NOMO-1 treated with dmso at 0.1 percent for 144 hours (cell line): ENCODE results near the gene ATP5PO.
"Not testable (repeated sequence)": the region's sequence is repeated elsewhere in the genome, so short reads cannot be mapped to it uniquely, and the experiment has no call there.

Experiments used
- DNase-seq: peaks from one replicate; lab custom pipeline; 2025; ENCODE audit not compliant: unreplicated experiment; lab: John Stamatoyannopoulos, UW

The ATP5PO gene

DNA sequence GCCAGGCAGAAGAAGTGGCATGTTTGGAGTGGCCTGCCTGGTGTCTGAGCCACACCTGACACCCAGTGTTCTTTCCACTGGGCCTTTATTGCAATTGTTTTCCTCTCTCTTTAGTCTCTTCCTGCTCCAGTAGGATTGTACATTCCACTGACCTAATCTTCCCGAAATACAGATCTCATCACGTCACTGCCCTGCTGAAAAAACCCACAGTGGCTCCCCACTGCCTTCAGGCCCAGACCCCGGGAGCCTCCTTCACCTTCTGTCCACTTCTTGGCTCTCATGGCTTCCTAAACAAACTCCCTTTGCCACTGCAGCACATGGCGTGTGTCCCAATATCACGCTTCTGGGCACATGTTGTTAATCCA is 25.3 kb upstream of the ATP5PO start:
- no peak for DNase-seq

DNA sequence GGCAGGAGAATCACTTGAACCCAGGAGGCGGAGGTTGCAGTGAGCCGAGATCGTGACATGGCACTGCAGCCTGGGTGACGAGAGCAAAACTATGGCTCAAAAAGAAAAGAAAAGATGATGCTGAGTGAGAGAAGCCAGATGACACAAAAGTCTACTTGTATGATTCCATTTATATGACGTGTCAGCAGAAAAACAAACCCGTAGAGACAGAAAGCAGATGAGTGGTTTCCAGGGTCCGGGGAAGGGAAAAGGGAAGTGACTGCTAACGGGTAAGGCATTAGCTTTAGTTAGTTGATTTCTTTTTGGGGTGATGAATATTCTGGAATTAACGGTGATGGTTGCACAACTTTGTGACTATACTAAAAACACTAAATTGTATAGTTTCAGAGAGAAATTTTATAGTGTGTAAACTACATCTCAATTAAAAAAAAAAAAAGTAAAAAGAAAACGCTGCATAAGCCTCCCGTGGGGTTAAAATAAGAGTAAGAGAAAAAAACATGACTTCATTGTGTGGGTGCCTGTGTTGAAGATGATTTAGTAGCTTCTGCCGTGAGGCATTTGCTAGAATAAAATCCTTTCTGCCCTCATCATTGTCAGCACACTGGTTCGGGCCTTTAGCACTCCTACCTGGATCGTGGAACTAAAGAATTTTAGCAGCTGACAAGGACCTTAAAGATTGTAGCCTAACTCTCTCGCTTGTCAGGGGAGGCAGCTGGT is 24.7 kb upstream of the ATP5PO start:
- no peak for DNase-seq

- no peak for DNase-seq
These were observed 23.6 kb upstream of the ATP5PO start for GRCh38 chr21:33939226-33939625.

DNA sequence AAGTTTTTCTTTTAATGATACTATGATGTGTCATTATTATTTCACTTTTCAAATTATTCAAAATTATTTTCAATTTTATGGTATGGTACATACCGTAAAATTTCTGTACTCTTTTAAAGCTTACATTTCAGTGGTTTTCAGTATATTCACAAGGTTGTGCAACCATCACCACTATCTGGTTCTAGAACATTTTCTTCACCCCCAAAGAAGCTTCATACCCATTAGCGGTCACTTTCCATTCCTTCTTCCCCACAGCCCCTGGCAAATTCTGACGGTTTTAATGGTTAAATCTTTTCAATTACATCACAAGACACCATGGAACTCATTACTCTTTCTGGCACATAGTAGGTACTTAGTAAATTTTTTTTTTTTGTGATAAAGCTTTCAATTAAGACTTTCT is 22.8 kb upstream of the ATP5PO start:
- DNase-seq, result no peak

DNA sequence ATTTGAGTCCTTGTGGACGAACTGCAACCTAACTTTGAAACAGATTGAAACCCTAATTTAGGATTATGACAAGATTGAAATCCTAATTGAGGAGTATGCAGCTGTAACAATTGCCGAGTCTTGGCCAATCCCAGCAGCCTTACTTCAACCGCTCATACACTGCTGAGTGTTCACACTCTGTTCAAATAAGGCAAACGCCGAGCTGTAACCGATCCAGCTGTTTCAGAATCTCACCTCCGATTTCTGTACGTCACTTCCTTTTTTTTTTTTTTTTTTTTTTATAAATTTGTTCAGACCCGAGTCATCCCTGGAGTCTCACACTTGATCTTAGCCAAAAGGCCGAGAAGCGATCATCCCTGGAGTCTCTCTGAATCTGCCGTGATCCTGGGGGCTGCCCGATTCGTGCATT is 22.3 kb upstream of the ATP5PO start:
- DNase-seq, result peak; percentile 52

DNA sequence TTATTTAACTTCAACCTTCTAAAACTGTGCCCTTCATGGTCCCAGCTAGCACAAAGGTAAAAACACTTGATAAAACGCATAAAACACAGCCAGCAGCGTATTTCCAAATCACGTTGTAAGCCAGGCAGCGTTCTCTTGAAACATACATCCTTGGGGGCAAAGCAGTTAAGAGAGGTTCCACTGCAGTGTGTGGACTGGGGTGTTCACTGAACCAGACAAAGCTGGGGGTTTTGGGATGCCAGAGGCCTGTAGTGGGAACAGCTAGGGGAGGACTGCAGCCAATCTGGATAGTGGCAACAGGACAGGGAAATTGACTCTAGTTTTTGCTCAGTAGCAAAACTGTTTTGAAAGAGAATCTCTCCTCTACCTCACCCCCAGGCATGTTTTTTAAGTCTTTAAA is 21.5 kb upstream of the ATP5PO start:
- no peak for DNase-seq

DNA sequence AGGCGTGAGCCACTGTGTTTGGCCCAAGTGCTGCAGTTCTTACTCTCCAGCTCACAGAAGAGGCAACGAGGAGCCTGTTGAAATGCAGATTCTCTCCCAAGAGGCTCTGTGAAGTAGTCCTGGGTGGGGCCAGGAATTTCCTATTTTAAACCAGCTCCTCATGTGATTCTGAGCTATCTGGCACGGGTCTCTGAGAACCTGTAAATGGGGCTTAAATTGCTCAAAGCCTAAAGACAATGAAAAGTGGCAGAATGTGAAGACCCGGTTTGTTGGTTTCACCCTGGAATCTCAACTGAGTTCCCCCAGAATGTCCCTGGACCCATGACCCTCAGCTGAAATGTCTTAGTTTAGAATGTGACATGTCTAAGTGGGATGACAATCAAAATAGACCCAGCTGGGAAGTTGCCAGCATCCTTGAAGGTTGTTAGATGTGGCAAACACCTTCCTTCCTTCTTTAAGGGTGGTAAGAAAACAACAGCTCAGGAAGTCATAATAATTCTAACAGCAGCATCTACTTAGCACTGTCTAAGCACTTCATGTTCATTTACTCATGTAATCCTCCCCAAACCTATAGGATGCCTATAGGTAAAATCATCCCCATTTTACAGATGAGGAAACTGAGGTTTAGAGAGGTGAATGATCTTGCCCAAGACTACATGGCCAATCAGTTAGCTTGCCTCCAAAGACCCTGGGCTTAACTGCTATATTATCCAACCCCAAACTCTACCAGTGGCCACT is 20.9 kb upstream of the ATP5PO start:
- DNase-seq, result no peak

- DNase-seq, result no peak
These were observed 17.1 kb upstream of the ATP5PO start for GRCh38 chr21:33932731-33933130.

DNA sequence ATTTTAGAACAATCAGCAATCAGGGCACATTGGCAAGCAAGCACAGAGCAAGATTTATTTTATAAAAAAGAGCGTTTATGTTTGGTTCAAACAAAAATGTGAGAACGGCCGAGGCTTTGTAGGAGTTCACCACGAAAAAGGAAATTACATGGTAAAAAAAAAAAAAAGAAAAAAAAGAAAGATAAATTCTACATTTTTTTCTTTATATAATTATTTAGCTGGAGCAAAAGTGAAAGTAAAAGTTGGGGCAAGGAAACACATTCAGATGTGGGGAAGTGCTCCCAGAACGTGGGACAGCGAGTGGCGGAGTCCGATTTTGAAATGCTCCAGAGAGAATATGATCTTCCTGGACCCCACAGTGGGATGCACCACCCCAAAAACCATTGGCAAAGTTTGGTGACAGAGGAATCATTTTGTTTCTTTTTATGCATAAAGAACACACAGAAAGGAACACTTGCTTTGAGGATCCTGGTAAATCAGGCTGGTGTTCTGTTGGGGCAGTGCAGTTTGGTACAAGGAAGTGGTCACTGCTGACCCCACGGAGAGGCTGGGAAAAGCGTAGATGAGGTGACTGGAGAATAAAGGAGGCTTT is 16.3 kb upstream of the ATP5PO start:
- DNase-seq, result peak; percentile 24

DNA sequence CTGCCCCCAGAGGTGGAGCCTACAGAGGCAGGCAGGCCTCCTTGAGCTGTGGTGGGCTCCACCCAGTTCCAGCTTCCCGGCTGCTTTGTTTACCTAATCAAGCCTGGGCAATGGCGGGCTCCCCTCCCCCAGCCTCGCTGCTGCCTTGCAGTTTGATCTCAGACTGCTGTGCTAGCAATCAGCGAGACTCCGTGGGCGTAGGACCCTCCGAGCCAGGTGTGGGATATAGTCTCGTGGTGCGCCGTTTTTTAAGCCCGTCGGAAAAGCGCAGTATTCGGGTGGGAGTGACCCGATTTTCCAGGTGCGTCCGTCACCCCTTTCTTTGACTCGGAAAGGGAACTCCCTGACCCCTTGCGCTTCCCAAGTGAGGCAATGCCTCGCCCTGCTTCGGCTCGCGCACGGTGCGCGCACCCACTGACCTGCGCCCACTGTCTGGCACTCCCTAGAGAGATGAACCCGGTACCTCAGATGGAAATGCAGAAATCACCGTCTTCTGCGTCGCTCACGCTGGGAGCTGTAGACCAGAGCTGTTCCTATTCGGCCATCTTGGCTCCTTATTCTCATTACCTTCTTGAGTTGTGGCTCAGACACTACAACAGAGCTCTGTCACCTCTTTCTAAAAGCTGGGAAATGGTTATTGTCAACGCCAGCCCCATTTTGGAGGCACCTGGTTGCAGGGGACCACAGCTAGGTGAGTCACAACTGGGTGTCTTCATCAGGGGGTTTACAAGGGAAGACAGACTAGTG is 15.6 kb upstream of the ATP5PO start:
- DNase-seq, result peak; percentile 9

DNA sequence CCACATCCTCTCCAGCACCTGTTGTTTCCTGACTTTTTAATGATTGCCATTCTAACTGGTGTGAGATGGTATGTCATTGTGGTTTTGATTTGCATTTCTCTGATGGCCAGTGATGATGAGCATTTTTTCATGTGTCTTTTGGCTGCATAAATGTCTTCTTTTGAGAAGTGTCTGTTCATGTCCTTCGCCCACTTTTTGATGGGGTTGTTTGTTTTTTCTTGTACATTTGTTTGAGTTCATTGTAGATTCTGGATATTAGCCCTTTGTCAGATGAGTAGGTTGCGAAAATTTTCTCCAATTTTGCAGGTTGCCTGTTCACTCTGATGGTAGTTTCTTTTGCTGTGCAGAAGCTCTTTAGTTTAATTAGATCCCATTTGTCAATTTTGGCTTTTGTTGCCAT is 10.6 kb upstream of the ATP5PO start:
- DNase-seq, result not testable (repeated sequence)

DNA sequence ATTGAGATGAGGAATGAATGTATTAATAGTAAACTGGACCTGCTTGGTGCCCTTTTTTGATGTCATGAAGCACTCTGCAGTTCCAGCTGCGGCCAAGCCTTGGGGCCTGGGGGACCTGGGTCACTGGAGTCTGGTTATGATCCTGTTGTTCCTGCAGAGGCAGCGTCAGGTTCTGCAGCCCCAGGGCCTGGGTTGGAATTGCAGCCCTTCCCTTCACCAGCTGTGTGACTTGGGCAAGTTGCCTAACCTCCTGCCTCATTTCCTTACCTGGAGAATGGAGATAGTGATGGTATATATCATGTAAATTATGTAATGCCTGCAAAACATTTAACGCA is 9.1 kb upstream of the ATP5PO start:
- DNase-seq, result no peak

DNA sequence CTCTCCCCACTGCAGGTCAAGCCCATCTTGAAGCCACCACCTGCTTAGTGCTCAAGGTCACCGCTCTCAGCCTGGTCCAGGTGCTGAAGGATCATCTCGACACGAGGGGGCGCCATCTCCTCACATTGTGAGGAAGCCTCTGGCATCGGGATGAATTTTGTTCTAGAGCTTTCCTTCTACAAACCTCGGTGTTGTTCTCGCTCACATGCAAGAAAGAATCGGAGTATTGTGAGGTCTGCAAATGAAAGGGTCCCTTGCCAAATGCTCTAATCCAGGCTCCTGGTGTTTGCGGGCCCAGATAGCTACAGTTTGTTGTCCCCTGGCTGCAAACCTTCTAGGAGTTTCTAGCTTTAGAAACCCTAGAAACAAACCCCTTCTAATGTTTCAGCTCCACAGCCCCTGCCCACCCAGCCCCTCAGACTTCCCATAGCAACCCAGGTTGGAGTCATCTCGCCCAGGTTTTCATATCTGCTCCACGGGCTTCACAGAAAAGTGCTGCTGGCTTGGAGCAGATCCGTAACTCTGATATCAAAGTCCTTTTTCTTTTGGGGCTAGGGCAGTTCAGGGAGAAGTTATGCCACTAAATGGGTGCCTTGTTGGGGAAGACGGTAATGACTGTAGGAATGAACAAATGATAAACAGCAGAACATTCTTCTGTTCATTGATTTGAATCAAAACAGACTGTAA is 8.6 kb upstream of the ATP5PO start:
- peak; percentile 60 for DNase-seq

- DNase-seq, result no peak
These were observed 1.8 kb upstream of the ATP5PO start for GRCh38 chr21:33917421-33917820.

- no peak for DNase-seq
These were observed 580 bp upstream of the ATP5PO start for GRCh38 chr21:33916200-33916567.

- no peak for DNase-seq
These were observed 1.4 kb downstream of the ATP5PO start for GRCh38 chr21:33914188-33914587.

DNA sequence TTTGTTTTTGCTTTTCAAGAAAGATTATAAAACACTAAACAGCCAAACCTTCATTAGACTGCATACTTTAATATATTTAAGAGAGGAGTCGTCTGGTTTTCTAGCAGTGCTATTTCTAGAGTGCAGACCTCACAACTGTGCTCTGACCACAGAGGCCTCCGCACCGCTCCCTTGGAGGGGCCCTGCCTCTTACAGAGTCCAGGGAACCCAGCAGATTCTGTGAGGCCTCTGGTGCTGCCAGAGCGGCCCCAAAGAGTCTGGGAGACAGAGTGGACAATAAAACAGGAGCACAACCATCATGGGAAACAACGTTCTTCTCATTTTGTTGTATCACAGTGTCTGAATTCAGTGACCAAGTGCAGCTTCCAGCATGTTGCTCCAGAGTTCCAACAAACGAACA is 5.8 kb downstream of the ATP5PO start:
- DNase-seq, result no peak

GRCh38 chr21:33908760-33909159 is 6.8 kb downstream of the ATP5PO start:
- DNase-seq, result no peak

GRCh38 chr21:33904041-33904440 is 11.6 kb downstream of the ATP5PO start:
- no peak for DNase-seq

DNA sequence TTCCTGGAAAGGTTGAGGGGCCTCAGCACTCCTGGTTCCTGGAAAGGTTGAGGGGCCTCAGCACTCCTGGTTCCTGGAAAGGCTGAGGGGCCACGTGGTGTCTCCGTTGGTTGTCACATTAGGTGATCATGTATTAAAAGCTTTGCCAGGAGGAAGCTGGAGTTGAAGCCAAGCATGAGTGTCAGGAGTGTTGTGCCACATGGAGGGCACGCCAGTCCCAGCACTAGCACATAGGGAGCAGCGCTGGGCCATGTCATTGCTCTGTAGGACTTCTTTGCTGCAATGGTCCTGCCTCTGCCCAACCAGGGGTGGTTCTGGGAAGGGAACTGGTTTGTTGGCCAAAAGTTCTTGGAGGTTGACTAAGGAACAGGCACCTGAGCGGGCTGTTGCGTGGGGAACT is 13.3 kb downstream of the ATP5PO start:
- no peak for DNase-seq
